GM18511 (cell line): ENCODE results near the gene MSI2.
"Not testable (repeated sequence)": the region's sequence is repeated elsewhere in the genome, so short reads cannot be mapped to it uniquely, and the experiment has no call there.

Experiments used
- ATAC-seq: cut with Tn5 transposase; IDR thresholded peaks from one replicate; pipeline ENCODE4 v1.9.1; 2021; ENCODE audit warnings: mild to moderate bottlenecking, moderate library complexity; ENCODE audit not compliant: unreplicated experiment

The MSI2 gene

GRCh38 chr17:57621791-57622190 lies 365.5 kb downstream of the MSI2 start:
- ATAC-seq = not testable (repeated sequence)

GRCh38 chr17:57622306-57622682 lies 366.0 kb downstream of the MSI2 start:
- ATAC-seq = no peak

- ATAC-seq = peak; percentile 79
These were observed 366.5 kb downstream of the MSI2 start for GRCh38 chr17:57622683-57623433.

- peak; percentile 45 for ATAC-seq
These were observed 367.3 kb downstream of the MSI2 start for GRCh38 chr17:57623620-57624019.

- ATAC-seq = peak; percentile 36
These were observed 368.1 kb downstream of the MSI2 start for GRCh38 chr17:57624386-57624785.

GRCh38 chr17:57625511-57625910 lies 369.2 kb downstream of the MSI2 start:
- no peak for ATAC-seq

- no peak for ATAC-seq
These were observed 369.6 kb downstream of the MSI2 start for GRCh38 chr17:57625957-57626356.

GRCh38 chr17:57626520-57627210 lies 370.3 kb downstream of the MSI2 start:
- ATAC-seq = no peak

- no peak for ATAC-seq
These were observed 371.3 kb downstream of the MSI2 start for GRCh38 chr17:57627591-57627990.

- ATAC-seq = no peak
These were observed 372.1 kb downstream of the MSI2 start for GRCh38 chr17:57628421-57628820.

GRCh38 chr17:57629470-57629869 lies 373.1 kb downstream of the MSI2 start:
- ATAC-seq = peak; percentile 85

GRCh38 chr17:57629886-57630285 lies 373.6 kb downstream of the MSI2 start:
- ATAC-seq = peak; percentile 14

- ATAC-seq = no peak
These were observed 374.4 kb downstream of the MSI2 start for GRCh38 chr17:57630736-57631135.

- no peak for ATAC-seq
These were observed 375.5 kb downstream of the MSI2 start for GRCh38 chr17:57631871-57632270.

GRCh38 chr17:57632294-57632693 lies 376.0 kb downstream of the MSI2 start:
- ATAC-seq = no peak

GRCh38 chr17:57633236-57633635 lies 376.9 kb downstream of the MSI2 start:
- no peak for ATAC-seq

GRCh38 chr17:57634713-57635465 lies 378.6 kb downstream of the MSI2 start:
- ATAC-seq = no peak

GRCh38 chr17:57636274-57636673 lies 380.0 kb downstream of the MSI2 start:
- no peak for ATAC-seq

- peak; percentile 84 for ATAC-seq
These were observed 380.8 kb downstream of the MSI2 start for GRCh38 chr17:57636985-57637665.

GRCh38 chr17:57637666-57638010 lies 381.3 kb downstream of the MSI2 start:
- ATAC-seq = no peak

- ATAC-seq = no peak
These were observed 382.0 kb downstream of the MSI2 start for GRCh38 chr17:57638284-57638683.
